T-helper 1 cell treated with Interleukin-12 subunit alpha and Interleukin-12 subunit beta and Interleukin-4 antibody, amounts not matched to agents 30 ng/mL and 1 ng/mL, for 36 hours (primary cell): ENCODE measurements around the gene AGGF1. TPM values are rescaled to one million over a fixed set of nuclear protein-coding genes. Genes with fewer than 3 reads are reported as not detected.
"Not testable (repeated sequence)": the region's sequence is repeated elsewhere in the genome, so short reads cannot be mapped to it uniquely, and the experiment has no call there.

Experiments
- intact Hi-C: fragments of 100-400 bp; cut with micrococcal nuclease; formaldehyde crosslinking; loops from one replicate; pipeline ENCODE4 v1.15.1; 2024
- total RNA-seq: library from RNA; stranded (reverse); gene quantifications from 2 replicates; pipeline ENCODE4 v1.2.3, GENCODE V29; 2022

AGGF1 gene
- total RNA-seq, 1 donor from 2014 or later, result 25.4 TPM

DNA sequence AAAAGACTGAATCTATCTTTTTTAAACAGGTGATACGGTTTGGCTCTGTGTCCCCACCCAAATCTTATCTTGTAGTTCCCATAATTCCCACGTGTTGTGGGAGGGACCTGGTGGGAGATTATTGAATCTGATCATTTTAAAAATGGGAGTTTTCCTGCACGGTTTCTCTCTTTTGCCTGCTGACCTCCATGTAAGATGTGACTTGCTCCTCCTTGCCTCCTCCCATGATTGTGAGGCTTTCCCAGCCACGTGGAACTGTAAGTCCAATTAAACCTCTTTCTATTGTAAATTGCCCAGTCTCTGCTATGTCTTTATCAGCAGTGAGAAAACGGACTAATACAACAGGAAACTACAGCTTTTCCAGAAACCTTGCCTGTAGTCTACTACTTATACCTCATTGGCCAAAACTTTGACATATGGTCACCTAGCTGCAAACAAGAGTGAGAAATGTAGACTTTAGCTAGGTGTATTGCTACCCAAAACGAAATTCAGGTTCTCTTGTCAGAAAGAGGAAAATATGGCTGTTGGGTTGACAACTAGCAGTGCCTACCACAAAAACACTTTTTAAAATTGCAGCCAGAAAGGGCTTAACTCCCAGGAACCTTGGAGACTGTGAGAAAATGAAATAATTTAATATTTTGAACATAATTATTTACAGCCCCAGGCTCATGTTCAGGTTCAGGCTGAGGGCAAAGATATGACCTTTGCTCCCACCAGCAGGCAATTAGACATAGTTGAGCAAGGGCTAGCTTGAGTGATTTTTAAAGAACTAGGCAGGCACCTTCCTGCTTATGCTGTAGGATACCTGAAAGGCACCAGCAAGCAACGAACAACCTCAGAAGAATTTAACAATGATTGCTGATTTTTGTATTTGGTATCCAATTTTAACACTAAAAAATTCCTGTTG is 7.4 kb upstream of the AGGF1 start:
- intact Hi-C loops, result no loop called here

GRCh38 chr5:77024490-77024889 is 5.7 kb upstream of the AGGF1 start:
- intact Hi-C loops, result no loop called here

GRCh38 chr5:77028631-77029375 is 1.4 kb upstream of the AGGF1 start:
- intact Hi-C loops, result no loop called here

DNA sequence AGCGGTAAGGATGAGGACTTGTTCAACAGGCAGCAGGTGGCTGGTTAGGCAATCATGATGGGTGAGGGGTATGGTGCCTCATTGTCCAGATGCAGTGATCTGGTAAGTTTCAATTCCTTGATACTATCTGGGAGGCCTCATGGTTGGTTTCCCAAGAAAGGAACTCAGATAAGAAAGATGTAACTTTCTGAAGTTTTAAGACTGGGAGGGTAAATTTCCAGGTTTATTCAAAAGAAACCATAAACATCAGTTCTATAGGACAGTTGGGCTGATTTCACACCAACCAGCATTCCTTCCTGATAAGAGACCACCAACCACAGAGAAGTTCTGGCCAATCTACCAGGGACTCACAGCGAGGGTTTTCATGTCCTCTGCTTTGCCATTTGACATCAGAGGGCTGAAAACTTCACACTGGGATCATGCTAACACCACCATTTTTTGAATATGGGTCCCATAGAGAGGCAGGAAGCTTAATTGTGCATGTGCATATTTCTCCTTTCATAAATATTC is 773 bp upstream of the AGGF1 start:
- intact Hi-C loops, result no loop called here

DNA sequence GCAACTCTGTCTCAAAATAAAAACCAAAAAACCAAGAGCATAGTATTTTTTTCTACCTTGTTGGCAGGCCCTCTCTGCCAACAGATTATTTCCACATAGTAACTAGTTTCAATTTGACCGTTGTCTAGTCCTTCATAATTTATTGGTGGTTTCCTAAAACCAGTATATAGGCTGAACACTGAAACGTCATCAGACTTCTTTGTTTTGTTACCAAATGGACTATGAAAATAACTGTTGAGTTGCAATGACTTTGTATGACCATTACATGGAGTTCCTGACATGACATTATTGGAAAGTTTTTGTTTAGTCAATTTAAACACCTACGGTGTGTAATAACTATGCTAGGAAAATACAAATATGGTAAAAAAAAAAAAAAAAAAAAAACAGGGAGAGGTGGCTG is 1.7 kb downstream of the AGGF1 start:
- intact Hi-C loops, result loop anchor here (2.0 to 10.0 kb wide), 6 partner anchors 165 to 1977 kb away; partner anchors contain the start of genes ARSB, CERT1, GCNT4 and IQGAP2

DNA sequence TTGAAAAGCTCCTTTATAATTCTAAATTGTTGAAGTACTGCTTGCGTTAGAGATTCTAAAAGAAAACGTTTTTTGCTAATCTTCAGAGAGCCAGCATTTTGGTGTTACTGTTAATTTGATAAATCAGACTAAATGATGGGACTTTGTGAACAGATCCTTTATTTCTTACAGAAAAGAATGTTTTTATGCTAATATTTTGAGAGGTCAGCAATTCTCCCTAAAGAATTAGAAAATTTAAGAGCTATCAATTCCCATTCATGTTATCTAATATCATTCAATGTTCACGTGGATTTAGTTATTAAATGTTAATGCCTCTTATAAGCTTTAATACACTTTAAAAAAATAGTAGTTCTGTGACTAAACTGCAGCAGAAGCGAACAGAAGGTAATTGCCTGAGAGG is 2.4 kb downstream of the AGGF1 start:
- intact Hi-C loops, result loop anchor here (5.0 to 10.0 kb wide), 5 partner anchors 165 to 1978 kb away; partner anchors contain the start of genes ARSB, GCNT4 and IQGAP2

DNA sequence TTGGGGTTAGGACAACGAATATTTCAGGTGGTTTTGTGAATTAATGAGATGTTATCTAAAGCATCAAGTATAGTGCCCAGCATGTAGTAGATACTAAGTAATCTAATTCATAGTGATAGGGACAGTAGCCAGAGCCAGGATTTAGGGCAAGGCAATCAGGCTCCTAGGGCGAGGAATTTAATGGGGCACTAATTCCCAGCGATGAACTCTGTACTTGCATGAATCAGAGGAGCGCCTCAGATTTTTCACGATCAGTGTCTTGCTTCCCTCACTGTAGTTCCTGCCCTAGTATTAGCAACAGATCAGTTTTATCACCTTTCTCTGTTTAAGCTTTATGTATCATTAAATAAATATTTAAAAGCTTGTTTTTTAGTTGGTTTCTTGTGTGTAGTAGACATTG is 3.1 kb downstream of the AGGF1 start:
- intact Hi-C loops, result loop anchor here (5.0 to 10.0 kb wide), 5 partner anchors 166 to 1979 kb away; partner anchors contain the start of genes ARSB, GCNT4 and IQGAP2

GRCh38 chr5:77035950-77036349 is 5.7 kb downstream of the AGGF1 start:
- intact Hi-C loops, result loop anchor here (10.0 kb wide), 1 partner anchor 1981 kb away; the partner anchor contains the start of gene GCNT4

DNA sequence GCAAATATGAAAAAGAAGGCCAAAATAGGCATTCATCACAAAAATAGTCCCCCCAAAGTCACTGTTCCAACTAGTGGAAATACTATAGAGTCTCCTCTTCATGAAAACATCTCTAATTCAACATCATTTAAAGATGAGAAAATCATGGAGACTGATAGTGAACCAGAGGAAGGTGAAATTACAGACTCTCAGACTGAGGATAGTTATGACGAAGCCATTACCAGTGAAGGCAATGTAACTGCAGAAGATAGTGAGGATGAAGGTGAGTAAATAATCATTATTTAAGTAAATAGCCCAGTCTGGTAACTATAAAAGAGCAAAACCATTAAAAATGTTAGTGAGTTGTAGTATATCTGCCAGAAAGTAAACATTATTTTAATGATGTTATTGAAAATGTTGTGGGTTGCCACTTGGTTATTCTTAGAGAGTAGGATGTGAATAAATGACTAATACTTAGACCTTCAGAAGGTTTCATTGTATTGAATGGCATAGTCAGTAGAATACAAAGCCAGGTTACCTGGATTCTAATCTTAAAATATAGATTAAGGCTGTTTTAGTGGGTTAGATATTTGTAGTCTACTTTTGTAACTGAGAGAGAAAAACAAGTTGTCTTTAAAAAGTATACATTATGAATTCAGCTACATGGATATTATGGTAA is 16.3 kb downstream of the AGGF1 start:
- intact Hi-C loops, result no loop called here

DNA sequence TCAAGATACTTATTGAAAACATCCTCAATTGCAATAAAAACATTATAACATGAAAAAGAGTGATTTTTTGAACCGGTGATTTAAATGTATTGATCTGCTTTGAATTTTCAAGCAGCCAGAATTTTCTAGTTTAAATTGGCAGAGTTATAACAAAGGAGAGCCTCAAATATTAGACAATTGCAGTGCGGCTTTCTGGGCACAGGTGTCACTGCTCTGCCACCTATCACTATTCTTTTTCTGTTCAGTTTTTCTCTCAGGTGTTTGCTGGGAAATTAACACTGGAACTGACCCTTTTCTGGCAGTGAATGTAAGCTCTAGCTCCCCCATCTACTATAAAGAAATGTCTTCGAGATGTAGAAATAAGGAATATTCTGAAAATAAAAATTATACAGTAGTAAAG is 33.8 kb downstream of the AGGF1 start:
- intact Hi-C loops, result no loop called here

DNA sequence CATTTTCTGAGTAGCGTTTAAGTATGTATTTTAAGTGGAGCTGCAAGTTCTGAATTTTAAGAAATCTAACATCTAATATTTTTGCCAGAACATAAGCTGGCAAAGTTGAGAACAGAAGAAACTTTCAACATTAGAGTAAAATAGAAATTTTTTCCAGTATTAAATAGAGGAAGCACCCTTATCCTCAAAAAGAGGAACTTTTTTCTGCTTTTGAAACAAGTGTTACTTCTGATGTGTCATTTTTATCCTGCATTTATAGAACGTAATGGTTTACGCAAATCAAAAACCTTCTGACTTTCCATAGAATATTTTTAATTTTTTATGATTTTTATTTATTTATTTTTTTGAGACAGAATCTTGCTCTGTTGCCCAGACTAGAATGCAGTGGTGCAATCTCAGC is 35.1 kb downstream of the AGGF1 start:
- intact Hi-C loops, result no loop called here

- intact Hi-C loops, result no loop called here
Observed at GRCh38 chr5:77066184-77066583, 36.0 kb downstream of the AGGF1 start.

DNA sequence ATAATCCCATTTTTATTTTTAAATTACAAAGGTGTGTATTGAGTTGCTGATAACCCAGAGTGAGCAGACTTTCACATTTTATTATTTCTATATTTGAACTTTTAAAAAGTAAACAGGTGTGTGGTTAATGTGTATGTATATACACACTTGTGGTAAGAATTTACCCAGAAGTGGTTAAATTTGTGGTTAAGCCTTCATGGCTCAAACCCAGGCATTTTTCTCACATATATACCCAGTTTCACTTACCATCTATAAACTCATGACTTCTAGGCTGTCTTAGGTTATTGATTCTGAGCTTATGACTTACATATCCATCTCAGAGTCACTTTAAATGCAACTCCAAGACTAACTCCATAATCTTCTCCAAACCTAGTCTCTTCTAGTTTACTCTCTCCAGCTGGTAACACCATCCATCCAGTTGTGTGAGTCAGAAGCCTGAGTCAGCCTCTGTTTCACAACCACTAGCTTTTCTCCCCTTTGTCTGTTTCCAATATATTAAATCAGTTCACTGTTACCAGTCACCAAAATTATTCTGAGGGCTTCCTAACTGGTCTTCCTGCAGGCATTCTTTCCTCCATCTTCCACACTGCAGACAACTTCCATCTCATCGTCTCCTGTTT is 36.7 kb downstream of the AGGF1 start:
- intact Hi-C loops, result no loop called here

DNA sequence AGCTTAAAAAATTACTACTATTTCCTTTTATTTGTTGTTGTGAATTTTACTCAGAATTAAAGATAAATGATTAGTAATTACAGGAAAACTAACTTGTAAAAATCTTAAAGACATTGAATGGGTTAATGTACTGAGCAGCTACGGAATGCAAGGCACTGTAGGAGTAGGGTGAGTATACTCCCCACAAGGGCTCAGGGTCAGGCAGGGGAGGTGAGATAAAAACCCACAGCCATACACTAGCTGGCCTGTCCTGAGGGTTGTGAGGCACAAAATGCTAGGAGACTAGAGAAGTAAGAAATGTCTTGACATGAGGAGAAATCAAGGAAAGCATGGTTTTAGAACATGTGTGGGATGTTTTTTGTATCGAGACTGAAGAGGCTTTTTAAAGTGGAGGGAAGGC is 43.5 kb downstream of the AGGF1 start:
- intact Hi-C loops, result no loop called here

- intact Hi-C loops, result loop anchor here (5.0 kb wide), 1 partner anchor 472 kb away; no protein-coding TSS in a partner anchor
Observed at GRCh38 chr5:77074745-77075144, 44.5 kb downstream of the AGGF1 start.

DNA sequence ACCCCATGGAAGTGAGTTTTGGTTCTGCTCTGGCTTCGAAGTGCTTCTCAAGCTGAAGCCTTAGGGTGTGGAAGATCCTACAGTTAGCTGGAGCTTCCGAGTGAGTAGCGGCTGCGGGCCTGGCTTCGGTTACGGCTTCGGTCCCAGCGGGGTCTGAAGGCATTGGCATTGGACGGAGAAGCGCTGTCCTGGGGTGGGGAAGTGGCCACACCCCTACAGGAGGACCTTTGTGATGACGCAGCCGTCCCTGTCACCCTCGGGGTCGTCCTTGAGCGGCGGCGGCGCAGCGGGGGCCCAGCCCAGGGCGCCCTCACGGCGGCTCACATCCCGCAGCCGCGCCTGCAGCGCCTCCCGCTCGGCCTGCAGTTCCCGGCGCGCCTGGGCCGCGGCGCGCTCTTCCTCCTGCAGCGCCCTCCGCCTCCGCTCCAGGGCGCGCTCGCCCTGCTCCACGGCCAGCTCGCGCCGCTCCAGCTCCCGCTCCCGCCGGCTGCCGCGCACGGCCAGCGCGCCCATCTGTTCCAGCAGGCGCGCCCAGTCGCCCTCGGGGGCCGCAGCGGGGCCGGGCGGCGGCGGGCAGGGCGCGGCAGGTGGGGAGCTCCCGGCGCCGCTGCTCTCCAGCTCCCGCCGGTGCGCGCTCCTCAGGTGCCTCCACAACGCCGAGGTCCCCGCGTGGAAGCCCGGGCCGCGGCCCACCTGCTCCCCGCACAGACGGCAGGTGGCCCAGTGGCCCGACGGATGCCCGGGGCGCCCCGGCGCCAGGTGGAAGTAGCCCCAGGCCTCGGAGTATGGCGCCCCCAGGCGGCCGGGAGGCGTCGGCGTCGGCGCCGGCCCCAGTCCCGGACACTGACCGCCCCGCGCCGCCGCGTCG is 47.0 kb downstream of the AGGF1 start:
- intact Hi-C loops, result loop anchor here (1.0 to 5.0 kb wide), 2 partner anchors 209 to 475 kb away; no protein-coding TSS in a partner anchor

DNA sequence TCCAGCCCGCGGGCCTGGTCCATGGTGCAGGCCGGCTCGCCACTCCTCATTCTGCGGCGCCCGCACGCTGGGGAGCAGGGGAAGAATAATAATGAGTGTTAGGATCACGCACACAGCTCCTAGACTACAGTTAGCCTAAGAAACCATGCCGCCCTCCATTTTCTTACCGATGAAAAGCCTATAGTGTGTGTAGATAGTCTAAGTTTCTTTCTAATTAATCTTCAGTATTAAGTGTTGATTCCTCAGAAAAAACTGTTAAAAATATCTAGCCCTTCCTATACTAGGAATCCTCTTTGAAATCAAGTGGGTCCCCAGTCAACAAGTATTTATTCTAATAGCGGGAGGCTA is 47.6 kb downstream of the AGGF1 start:
- intact Hi-C loops, result loop anchor here (1.0 to 5.0 kb wide), 2 partner anchors 210 to 476 kb away; no protein-coding TSS in a partner anchor

DNA sequence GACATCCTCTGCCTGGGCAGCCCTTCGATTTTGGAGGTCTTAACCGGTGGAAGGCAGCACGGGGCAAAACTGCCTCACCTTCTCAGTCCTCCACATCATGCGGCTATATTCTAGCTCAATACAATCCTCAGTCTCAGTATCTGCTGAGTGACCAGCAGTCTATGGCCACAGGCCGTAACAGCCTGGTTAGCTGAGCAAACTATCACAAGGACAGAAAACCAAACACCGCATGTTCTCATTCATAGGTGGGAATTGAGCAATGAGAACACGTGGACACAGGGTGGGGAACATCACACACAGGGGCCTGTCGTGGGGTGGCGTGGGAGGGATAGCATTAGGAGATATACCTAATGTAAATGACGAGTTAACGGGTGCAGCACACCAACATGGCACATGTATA is 50.3 kb downstream of the AGGF1 start:
- intact Hi-C loops, result not testable (repeated sequence)

DNA sequence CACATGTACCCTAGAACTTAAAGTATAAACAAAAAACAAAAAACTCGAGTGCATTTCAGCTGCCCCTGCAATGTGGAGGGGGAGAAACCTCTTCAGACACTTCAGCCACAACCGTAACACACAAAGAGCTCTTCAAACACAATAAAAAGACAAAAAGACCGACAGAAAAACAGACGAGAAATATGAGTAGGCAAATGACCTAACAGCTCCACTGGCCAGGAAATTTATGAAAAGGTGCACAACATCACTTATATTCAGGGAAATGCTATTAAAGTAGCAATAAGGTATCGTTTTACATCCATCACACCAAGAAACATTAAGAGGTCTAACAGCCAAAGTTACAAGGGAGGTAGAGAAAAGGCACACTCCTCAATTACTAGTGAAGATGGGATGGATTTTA is 50.7 kb downstream of the AGGF1 start:
- intact Hi-C loops, result no loop called here

DNA sequence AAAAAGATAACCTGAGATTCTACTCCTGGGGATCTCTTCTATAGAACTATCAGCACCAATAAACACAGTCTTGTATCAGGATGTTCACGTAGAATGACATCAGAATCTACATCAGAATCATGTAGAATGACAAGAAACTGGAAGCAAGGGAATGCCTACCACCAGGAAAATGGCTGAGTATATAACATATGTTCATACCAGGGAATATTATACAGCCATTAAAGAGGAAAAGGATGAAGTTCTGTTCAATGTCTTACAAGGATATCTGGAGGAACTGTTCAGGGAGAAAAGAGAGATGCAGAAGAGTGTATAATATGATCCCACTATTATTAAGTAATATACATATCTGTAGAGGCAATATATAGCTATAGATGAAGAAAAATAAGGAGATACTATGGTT is 52.1 kb downstream of the AGGF1 start:
- intact Hi-C loops, result no loop called here
